ENCODE results near the gene TBX19.
A peak's percentile ranks its signal among the peaks of the same experiment; 100 is the strongest.

The TBX19 gene

GRCh38 chr1:168317309-168317708 lies 36.6 kb downstream of the TBX19 start:
- Mint-ChIP-seq H3K36me3 (ENCODE audit: low read depth) (no peaks in the 10 kb centered on the region), H3K4me1 (peaks cover 17% of the 10 kb centered on the region), H3K4me3 (no peak overlapping the region), H3K27me3 (ENCODE audit: low read depth, poor library complexity) (peaks cover 3% of the 10 kb centered on the region), H3K27ac (no peak overlapping the region), H3K9me3 (no peaks in the 10 kb centered on the region)
- DNase-seq = no peak
- no peak for TF ChIP-seq CTCF (IDR thresholded peaks at IDR 0.05)

- peaks cover 17% of the 10 kb centered on the region for H3K4me1 Mint-ChIP-seq
- no peak overlapping the region for H3K4me3 Mint-ChIP-seq
- no peaks in the 10 kb centered on the region for H3K27me3 Mint-ChIP-seq (ENCODE audit: low read depth, poor library complexity)
- no peaks in the 10 kb centered on the region for H3K36me3 Mint-ChIP-seq (ENCODE audit: low read depth)
- peak overlapping the region; percentile 4 for H3K27ac Mint-ChIP-seq
- peak; percentile 14 for DNase-seq
- TF ChIP-seq CTCF (IDR thresholded peaks at IDR 0.05) = no peak
- H3K9me3 Mint-ChIP-seq = peaks cover 1% of the 10 kb centered on the region
Observed at GRCh38 chr1:168319691-168320090, 39.0 kb downstream of the TBX19 start.

GRCh38 chr1:168320149-168320548 lies 39.5 kb downstream of the TBX19 start:
- peaks cover 5% of the 10 kb centered on the region for H3K9me3 Mint-ChIP-seq
- H3K4me1 Mint-ChIP-seq = peaks cover 17% of the 10 kb centered on the region
- TF ChIP-seq CTCF (IDR thresholded peaks at IDR 0.05) = no peak
- H3K4me3 Mint-ChIP-seq = no peak overlapping the region
- peaks cover 2% of the 10 kb centered on the region for H3K27me3 Mint-ChIP-seq (ENCODE audit: low read depth, poor library complexity)
- no peaks in the 10 kb centered on the region for H3K36me3 Mint-ChIP-seq (ENCODE audit: low read depth)
- DNase-seq = no peak
- H3K27ac Mint-ChIP-seq = peak overlapping the region; percentile 4

GRCh38 chr1:168320800-168321450 lies 40.2 kb downstream of the TBX19 start:
- TF ChIP-seq CTCF (IDR thresholded peaks at IDR 0.05) = no peak
- H3K27ac Mint-ChIP-seq = no peak overlapping the region
- peaks cover 17% of the 10 kb centered on the region for H3K4me1 Mint-ChIP-seq
- H3K36me3 Mint-ChIP-seq (ENCODE audit: low read depth) = no peaks in the 10 kb centered on the region
- H3K9me3 Mint-ChIP-seq = peaks cover 5% of the 10 kb centered on the region
- no peak overlapping the region for H3K4me3 Mint-ChIP-seq
- no peak for DNase-seq
- peaks cover 2% of the 10 kb centered on the region for H3K27me3 Mint-ChIP-seq (ENCODE audit: low read depth, poor library complexity)

- Mint-ChIP-seq H3K36me3 (ENCODE audit: low read depth) (no peaks in the 10 kb centered on the region), H3K4me3 (no peak overlapping the region)
Observed at GRCh38 chr1:168321945-168322344, 41.3 kb downstream of the TBX19 start.

More at GRCh38 chr1:168321945-168322344, 41.3 kb downstream of the TBX19 start:
- peaks cover 17% of the 10 kb centered on the region for H3K4me1 Mint-ChIP-seq
- TF ChIP-seq CTCF (IDR thresholded peaks at IDR 0.05) = no peak
- H3K9me3 Mint-ChIP-seq = peaks cover 5% of the 10 kb centered on the region
- no peak overlapping the region for H3K27ac Mint-ChIP-seq
- DNase-seq = no peak
- peaks cover 2% of the 10 kb centered on the region for H3K27me3 Mint-ChIP-seq (ENCODE audit: low read depth, poor library complexity)
